Choroid plexus epithelial cell (primary cell): ENCODE data around the gene EIF4E3.

Experiments
- DNase-seq: peaks from one replicate; pipeline ENCODE4 v3.0.0-alpha.2; 2010; ENCODE audit warnings: low read depth
- H3K4me3 ChIP-seq: 2 replicates; pipeline ENCODE4 v1.5.1; 2011; ENCODE audit warnings: low read depth, mild to moderate bottlenecking, control low read depth, low read length, moderate library complexity
- CTCF ChIP-seq: conservative IDR thresholded peaks from 2 replicates; pipeline ENCODE4 v1.5.1; 2011; ENCODE audit warnings: low read depth, mild to moderate bottlenecking, control low read depth, inconsistent platforms, low read length, moderate library complexity

EIF4E3 gene

GRCh38 chr3:71662056-71662455 lies 63.1 kb downstream of the EIF4E3 start:
- no peak for TF ChIP-seq CTCF
- no peak for DNase-seq
- no peak overlapping the region for H3K4me3 ChIP-seq

- no peak for TF ChIP-seq CTCF
- H3K4me3 ChIP-seq = no peak overlapping the region
- peak; percentile 83 for DNase-seq
Observed at GRCh38 chr3:71659864-71660591, 65.2 kb downstream of the EIF4E3 start.

- TF ChIP-seq CTCF = no peak
- peak; percentile 45 for DNase-seq
Observed at GRCh38 chr3:71657831-71658530, 67.2 kb downstream of the EIF4E3 start.

GRCh38 chr3:71655061-71655460 lies 70.1 kb downstream of the EIF4E3 start:
- no peak overlapping the region for H3K4me3 ChIP-seq
- no peak for DNase-seq
- no peak for TF ChIP-seq CTCF

More at GRCh38 chr3:71657831-71658530, 67.2 kb downstream of the EIF4E3 start:
- H3K4me3 ChIP-seq = no peak overlapping the region

- no peak overlapping the region for H3K4me3 ChIP-seq
- no peak for DNase-seq
- TF ChIP-seq CTCF = no peak
Observed at GRCh38 chr3:71653414-71653807, 71.8 kb downstream of the EIF4E3 start.

- DNase-seq = peak; percentile 84
- peak overlapping the region; percentile 25 for H3K4me3 ChIP-seq
- peak; percentile 62 for TF ChIP-seq CTCF
Observed at GRCh38 chr3:71652781-71653413, 72.3 kb downstream of the EIF4E3 start.
